HG03575 (cell line): ENCODE data around the gene TMEM235.
"Not testable (repeated sequence)": the region's sequence is repeated elsewhere in the genome, so short reads cannot be mapped to it uniquely, and the experiment has no call there.

Source experiments
- ATAC-seq: cut with Tn5 transposase; IDR thresholded peaks from one replicate; pipeline ENCODE4 v1.9.1; 2021; ENCODE audit not compliant: unreplicated experiment, insufficient number of reproducible peaks, low FRiP score; ENCODE audit errors: extremely low read depth

TMEM235 gene

GRCh38 chr17:78251773-78252103 is 20.3 kb downstream of the TMEM235 start:
- ATAC-seq = no peak

DNA sequence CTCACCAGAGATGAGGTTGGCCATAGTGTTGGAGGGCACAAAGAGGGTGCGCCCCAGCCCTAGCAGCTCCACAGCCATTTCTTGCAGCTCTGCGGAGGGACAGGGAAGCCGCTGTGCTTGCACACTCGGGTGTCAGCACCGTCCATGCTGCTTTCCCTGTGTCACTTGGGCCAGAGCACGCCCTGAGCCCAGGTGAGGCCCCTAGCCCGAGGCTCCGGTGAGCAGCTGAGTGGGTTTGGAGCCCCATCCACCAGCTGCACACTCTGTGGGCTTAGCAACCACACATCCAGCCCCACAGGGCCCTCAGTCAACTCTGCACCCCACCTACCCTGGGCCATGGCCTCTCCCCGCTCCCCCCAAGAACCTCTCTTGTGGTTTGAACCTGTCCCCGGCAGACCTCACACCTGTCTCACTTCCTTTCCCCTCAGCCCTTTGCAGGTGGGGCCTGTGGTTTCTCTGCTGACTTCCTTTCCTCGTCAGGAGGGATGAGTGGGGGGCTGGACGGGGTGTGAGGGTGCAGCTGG is 20.7 kb downstream of the TMEM235 start:
- ATAC-seq = no peak

DNA sequence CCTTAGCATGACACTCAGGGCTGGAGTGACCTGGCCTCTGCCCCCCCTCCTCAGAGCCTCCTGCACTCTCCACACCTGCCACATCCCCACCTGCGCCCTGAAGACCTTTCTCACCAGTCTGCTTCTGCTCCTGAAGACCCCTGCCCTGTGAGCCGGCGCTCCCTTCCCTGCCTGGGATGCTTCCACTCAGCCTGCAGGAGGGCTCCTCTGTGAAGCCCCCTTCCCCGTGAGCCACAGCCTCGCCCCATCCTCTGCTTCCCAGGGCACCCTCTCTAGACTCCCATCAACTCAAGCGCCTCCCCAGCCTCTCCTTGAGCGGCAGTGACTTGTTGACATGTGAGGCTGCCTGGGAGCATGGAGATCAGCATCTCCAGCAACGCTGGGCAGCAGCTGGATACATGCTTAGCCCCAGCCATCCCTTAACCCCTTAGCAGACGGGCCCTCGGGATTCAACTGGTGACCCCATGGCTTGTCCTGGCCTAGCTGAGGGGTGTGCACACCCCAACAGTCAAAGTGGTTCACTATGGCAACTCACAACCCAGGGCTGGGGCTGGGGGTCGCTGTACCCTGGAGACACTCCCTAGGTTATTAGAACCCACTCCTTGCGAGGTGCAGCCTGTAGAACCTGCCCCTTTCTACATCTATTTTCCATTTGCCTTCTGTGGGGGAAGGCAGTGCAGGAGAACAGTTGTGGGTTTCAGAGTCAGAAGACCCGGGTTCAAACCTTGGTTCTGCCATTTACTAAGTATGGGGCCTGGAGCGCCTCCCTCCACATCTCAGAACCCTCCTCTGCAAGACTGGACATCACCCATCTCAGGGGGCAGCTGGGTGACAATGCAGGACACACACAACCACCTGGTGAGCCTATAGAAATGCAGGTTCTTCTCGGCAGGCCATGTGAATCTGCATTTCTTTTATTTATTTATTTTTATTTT is 21.5 kb downstream of the TMEM235 start:
- no peak for ATAC-seq

DNA sequence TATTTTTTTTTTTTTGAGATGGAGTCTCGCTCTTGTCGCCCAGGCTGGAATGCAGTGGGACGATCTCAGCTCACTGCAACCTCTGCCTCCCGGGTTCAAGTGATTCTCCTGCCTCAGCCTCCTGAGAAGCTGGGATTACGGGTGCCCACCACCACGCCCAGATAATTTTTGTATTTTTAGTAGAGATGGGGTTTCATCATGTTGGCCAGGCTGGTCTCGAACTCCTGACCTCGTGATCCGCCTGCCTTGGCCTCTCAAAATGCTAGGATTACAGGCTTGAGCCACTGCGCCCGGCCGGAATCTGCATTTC is 22.2 kb downstream of the TMEM235 start:
- not testable (repeated sequence) for ATAC-seq

GRCh38 chr17:78253946-78254672 is 22.7 kb downstream of the TMEM235 start:
- no peak for ATAC-seq

GRCh38 chr17:78255029-78255656 is 23.7 kb downstream of the TMEM235 start:
- no peak for ATAC-seq

DNA sequence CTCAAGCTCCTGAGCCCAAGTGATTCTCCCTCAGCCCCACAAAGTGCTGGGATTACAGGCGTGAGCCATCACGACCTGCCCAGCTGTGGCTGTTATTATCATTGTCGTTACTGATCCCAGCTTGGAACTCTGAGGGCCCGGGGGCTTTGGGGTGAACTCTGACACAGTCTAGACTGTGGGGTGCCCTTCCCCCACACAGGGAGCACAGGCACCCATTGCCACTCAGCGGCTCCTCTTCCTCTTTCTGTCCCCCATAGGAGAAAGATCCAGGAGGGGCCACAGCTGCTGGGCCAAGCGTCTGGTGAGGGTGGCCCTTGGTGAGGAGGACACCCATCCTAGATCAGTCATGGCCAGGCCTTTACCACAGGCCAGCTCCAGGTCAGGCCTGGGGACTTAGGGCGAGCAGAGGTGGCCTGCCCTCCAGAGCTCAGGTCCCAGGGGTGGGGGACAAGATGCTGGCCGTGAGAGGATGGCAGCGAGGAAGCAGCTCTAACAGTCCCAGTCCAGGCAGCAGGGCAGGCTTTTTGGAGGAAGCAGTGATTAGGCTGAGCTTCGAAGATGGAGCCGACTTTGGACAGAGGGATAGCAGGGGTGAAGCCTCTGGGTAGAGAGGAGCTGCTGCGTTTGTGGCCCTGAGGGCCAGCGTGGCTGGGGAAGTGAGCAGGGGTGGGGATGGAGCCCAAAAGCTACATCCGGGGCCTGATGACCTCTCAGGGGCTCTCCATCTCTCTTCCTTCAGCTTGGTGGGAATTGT is 24.7 kb downstream of the TMEM235 start:
- no peak for ATAC-seq

- no peak for ATAC-seq
Measured at GRCh38 chr17:78256707-78257591, 25.5 kb downstream of the TMEM235 start.

DNA sequence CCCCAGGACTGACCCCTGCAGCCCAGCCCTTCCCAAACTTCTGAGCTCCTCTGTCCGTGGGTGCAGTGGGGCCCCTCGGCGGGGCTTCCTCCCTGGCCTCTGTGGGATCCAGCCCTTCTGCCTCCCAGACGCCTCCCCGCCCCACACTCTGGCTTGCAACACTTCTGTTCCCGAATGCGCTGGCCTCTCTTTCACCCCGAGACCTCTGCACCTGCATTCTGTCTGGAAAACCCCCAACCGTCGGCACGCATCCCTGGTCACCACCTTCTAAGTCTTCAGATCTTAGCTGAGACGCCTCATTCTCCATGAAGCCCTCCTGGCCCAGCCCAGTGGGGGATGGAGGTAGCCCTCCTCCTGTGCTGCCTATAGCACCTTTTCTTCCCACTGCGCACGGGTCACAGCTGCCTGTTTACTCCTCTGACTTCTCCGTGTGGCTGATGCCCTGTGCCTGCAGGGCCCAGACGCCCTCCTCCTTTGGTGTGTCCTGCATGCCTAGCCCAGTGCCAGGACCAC is 26.4 kb downstream of the TMEM235 start:
- ATAC-seq = no peak

- no peak for ATAC-seq
Measured at GRCh38 chr17:78258323-78259191, 27.1 kb downstream of the TMEM235 start.

GRCh38 chr17:78259192-78259554 is 27.7 kb downstream of the TMEM235 start:
- no peak for ATAC-seq

DNA sequence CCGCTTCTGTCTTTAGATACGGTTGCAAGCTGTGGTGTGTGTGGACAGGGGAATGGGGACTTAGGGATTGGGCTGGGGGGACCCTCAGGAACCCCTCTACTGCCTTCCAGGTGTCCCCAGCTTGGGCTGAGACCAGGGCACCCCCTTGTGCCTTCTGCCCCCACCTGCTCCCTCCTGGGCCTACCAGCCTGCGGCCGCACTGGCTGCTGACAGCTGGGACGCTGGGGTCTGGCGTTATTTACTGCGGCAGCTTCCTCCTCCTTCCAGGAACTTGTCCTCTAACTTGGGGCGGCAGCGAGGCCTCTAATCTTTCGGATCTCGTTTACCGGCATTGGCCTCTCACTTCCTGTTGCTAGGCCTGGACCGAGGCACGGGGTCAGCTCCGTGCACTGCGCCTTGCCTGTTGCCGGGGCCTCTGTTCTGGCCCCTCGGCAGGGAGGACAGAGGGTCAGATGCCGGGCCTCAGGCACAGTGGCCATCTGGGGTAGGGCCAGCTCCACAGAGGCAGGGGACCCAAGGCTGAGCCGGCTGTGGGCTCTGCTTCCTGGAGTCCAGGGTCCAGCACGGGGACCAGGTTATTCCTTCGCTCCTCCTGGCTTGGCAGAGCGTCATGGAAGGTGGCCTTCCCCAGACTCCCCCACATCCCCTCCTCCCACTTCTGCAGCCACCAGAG is 31.8 kb downstream of the TMEM235 start:
- ATAC-seq = no peak

DNA sequence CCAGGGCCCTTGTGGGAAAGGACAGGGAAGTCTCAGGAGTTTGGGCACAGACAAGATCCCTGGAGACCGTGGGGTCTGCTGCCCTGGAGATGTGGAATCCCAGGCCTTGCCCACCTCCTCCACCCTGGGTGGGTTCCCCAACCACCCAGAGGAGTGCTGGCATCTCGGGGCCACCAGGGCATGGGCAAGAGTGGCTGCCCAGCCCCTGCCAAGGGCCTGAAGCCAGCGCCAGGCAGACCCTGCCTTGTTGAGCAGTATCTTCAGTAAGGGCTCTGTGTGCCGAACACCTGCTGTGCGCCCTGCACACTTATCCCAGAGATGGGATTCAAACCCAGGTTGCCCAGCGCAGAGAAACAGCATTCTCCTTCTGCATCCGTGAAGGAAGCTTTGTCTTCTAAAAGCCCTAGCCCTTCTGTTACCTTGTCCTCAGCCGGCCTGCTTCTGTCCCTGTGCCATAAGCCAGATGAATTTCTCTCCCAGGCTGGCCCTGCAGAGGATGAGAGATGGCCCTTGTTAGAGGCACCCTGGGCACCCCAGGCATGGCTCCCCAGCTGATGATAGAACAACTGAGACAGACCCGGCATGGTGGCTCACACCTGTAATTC is 32.4 kb downstream of the TMEM235 start:
- no peak for ATAC-seq

DNA sequence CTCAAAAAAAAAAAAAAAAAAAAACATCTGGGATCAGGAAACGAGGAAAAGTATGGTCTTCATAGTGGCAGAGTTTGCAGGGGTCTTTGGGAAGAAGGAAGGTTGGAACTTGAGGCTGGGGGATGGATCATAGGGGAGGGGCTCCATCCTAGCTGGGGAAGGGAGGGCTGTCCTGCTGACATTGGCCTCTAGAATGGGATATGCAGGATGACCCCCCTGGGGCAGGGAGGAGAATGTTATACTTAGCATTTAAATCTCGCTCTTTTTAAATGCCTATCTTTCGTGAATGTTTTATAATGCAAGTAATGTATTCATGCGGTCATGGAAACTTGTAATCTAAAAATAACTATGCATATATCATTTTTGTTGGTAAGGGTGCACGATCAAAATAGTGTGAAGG is 33.2 kb downstream of the TMEM235 start:
- no peak for ATAC-seq

DNA sequence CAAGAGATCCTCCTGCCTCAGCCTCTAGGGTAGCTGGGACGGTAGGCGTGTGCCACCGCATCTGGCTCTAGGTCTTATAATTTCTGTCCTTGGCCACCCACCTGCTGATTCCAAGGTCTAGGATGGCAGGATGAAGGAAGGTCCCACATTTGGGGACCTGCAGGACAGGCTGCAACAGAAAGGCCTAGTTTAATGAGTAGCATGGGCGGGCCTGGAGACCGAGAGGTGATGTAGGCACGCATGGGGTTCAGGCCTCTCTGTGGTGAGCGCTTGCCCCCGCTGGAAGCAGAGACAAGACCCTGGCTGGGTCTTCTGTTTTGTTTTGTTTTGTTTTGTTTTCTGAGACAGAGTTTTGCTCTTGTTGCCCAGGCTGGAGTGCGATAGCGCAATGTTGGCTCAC is 33.7 kb downstream of the TMEM235 start:
- no peak for ATAC-seq

GRCh38 chr17:78266231-78266631 is 34.8 kb downstream of the TMEM235 start:
- ATAC-seq = no peak
